COLO668 (cell line): ENCODE measurements around the gene PHLDA1.

Experiments
- DNase-seq: peaks from one replicate; lab custom pipeline; 2025; ENCODE audit not compliant: unreplicated experiment; lab: John Stamatoyannopoulos, UW

Gene PHLDA1

GRCh38 chr12:76020281-76020680 is 11.3 kb downstream of the PHLDA1 start:
- DNase-seq, result no peak

GRCh38 chr12:76018672-76019071 is 12.9 kb downstream of the PHLDA1 start:
- no peak for DNase-seq

- no peak for DNase-seq
Observed at GRCh38 chr12:76018111-76018510, 13.5 kb downstream of the PHLDA1 start.

- DNase-seq, result no peak
Observed at GRCh38 chr12:76014007-76014406, 17.6 kb downstream of the PHLDA1 start.

- DNase-seq, result no peak
Observed at GRCh38 chr12:76013603-76014002, 18.0 kb downstream of the PHLDA1 start.

GRCh38 chr12:76012644-76013043 is 18.9 kb downstream of the PHLDA1 start:
- no peak for DNase-seq

GRCh38 chr12:76010732-76011458 is 20.7 kb downstream of the PHLDA1 start:
- DNase-seq, result no peak

GRCh38 chr12:76008428-76008827 is 23.1 kb downstream of the PHLDA1 start:
- DNase-seq, result no peak

- DNase-seq, result no peak
Observed at GRCh38 chr12:76007640-76008039, 23.9 kb downstream of the PHLDA1 start.

- DNase-seq, result peak; percentile 74
Observed at GRCh38 chr12:76006028-76006925, 25.3 kb downstream of the PHLDA1 start.

GRCh38 chr12:76003355-76003638 is 28.3 kb downstream of the PHLDA1 start:
- no peak for DNase-seq

- no peak for DNase-seq
Observed at GRCh38 chr12:76002598-76003354, 28.8 kb downstream of the PHLDA1 start.

- no peak for DNase-seq
Observed at GRCh38 chr12:75998292-75999063, 33.1 kb downstream of the PHLDA1 start.

- no peak for DNase-seq
Observed at GRCh38 chr12:75997658-75998057, 33.9 kb downstream of the PHLDA1 start.

- DNase-seq, result no peak
Observed at GRCh38 chr12:75996861-75997447, 34.6 kb downstream of the PHLDA1 start.

- no peak for DNase-seq
Observed at GRCh38 chr12:75995691-75996090, 35.9 kb downstream of the PHLDA1 start.

- no peak for DNase-seq
Observed at GRCh38 chr12:75994069-75994740, 37.4 kb downstream of the PHLDA1 start.

- DNase-seq, result no peak
Observed at GRCh38 chr12:75991753-75992152, 39.8 kb downstream of the PHLDA1 start.

- DNase-seq, result no peak
Observed at GRCh38 chr12:75990189-75990912, 41.2 kb downstream of the PHLDA1 start.
